Endodermal cell (in vitro differentiated cells): ENCODE data around the gene GALNT9. TPM values are rescaled to one million over a fixed set of nuclear protein-coding genes. Genes with fewer than 3 reads are reported as not detected.

Experiments
- DNase-seq: peaks from one replicate; pipeline ENCODE4 v3.0.0-alpha.2; 2017
- H3K27ac ChIP-seq: 2 replicates; pipeline ENCODE4 v1.5.1; 2013; ENCODE audit warnings: mild to moderate bottlenecking, low read depth, low read length, moderate library complexity
- H3K27me3 ChIP-seq: 2 replicates; pipeline ENCODE4 v1.6.1; 2013; ENCODE audit warnings: mild to moderate bottlenecking, low read length, moderate library complexity; ENCODE audit not compliant: insufficient read depth, control insufficient read depth, poor library complexity, severe bottlenecking
- H3K36me3 ChIP-seq: 2 replicates; pipeline ENCODE4 v1.7.0; 2013; ENCODE audit warnings: mild to moderate bottlenecking, low read length, moderate library complexity; ENCODE audit not compliant: control insufficient read depth, insufficient read depth
- H3K4me1 ChIP-seq: one replicate; pipeline ENCODE4 v1.7.0; 2013; ENCODE audit warnings: low read length; ENCODE audit not compliant: control insufficient read depth, insufficient read depth
- H3K4me3 ChIP-seq: 2 replicates; pipeline ENCODE4 v1.5.1; 2013; ENCODE audit warnings: mild to moderate bottlenecking, low read length, moderate library complexity
- H3K9ac ChIP-seq: 2 replicates; pipeline ENCODE4 v1.6.1; 2013; ENCODE audit warnings: mild to moderate bottlenecking, low read length, moderate library complexity; ENCODE audit not compliant: poor library complexity, severe bottlenecking; ENCODE audit errors: extremely low read depth
- H3K9me3 ChIP-seq: 2 replicates; pipeline ENCODE4 v1.6.1; 2013; ENCODE audit warnings: mild to moderate bottlenecking, low read length, moderate library complexity; ENCODE audit not compliant: control insufficient read depth
- H3K27ac Mint-ChIP-seq: 2 replicates; pipeline ENCODE4 v1.8.0; 2020; ENCODE audit warnings: mixed read lengths
- H3K27me3 Mint-ChIP-seq: 2 replicates; pipeline ENCODE4 v1.8.0; 2021; ENCODE audit warnings: mild to moderate bottlenecking, mixed read lengths; ENCODE audit not compliant: insufficient read depth
- H3K36me3 Mint-ChIP-seq: 2 replicates; pipeline ENCODE4 v1.8.0; 2020; ENCODE audit warnings: low read depth, mixed read lengths
- H3K4me1 Mint-ChIP-seq: 2 replicates; pipeline ENCODE4 v1.8.0; 2020; ENCODE audit warnings: mixed read lengths
- H3K4me3 Mint-ChIP-seq: 2 replicates; pipeline ENCODE4 v1.8.0; 2020; ENCODE audit warnings: mild to moderate bottlenecking, moderate library complexity, mixed read lengths
- H3K9me3 Mint-ChIP-seq: 2 replicates; pipeline ENCODE4 v1.8.0; 2020; ENCODE audit warnings: mild to moderate bottlenecking, mixed read lengths
- CTCF ChIP-seq: fragments of 200-600 bp; sonication (generic); conservative IDR thresholded peaks from 2 replicates; pipeline ENCODE4 v1.5.0; 2021; ENCODE audit warnings: antibody characterized with exemption, mild to moderate bottlenecking
- WGBS, 2 experiments: methylation state at CpG; one replicate each; pipeline versions ENCODE4 v1.1.5 to v1.1.7; 2013; ENCODE audit warnings: missing lambda C conversion rate in 2 of 2, mixed read lengths in 1 of 2; ENCODE audit not compliant: insufficient coverage in 1 of 2, insufficient read length in 1 of 2; 5-methylcytosine and 5-hydroxymethylcytosine counted together
- total RNA-seq, 2 donors: library from RNA; stranded (reverse); fragmentation: NEBNext Ultra II Directional in 1 of 2; extraction: Animal tissue kit (Norgen Biotek cat#: 25700) in 1 of 2; gene quantifications; 2 replicates in 1 of 2; 3 replicates in 1 of 2; pipeline ENCODE4 v1.2.1, GENCODE V29; 2021

The GALNT9 gene
- total RNA-seq, 2 donors from 2014 or later = 0.13 TPM; not detected in 1

- Mint-ChIP-seq H3K4me1 (no peaks in the 10 kb centered on the region), H3K4me3 (no peak overlapping the region), H3K9me3 (peaks cover 7% of the 10 kb centered on the region), H3K27me3 (peaks cover 46% of the 10 kb centered on the region), H3K36me3 (no peaks in the 10 kb centered on the region), H3K27ac (no peak overlapping the region)
- DNase-seq = no peak
- Histone ChIP-seq H3K4me3 (no peak overlapping the region), H3K27me3 (no peaks in the 10 kb centered on the region), H3K4me1 (no peaks in the 10 kb centered on the region), H3K36me3 (no peaks in the 10 kb centered on the region), H3K27ac (no peak overlapping the region), H3K9ac (no peak overlapping the region), H3K9me3 (peaks cover 19% of the 10 kb centered on the region)
- 88% methylated on average over 6 to 16 of the region's 16 CpGs for WGBS, 2 experiments
- TF ChIP-seq CTCF = no peak
Observed at GRCh38 chr12:132219323-132219722, 110.1 kb downstream of the GALNT9 start.

- H3K27ac ChIP-seq = no peak overlapping the region
- Mint-ChIP-seq H3K36me3 (no peaks in the 10 kb centered on the region), H3K9me3 (peaks cover 7% of the 10 kb centered on the region), H3K27me3 (peaks cover 46% of the 10 kb centered on the region), H3K4me3 (no peak overlapping the region), H3K27ac (no peak overlapping the region), H3K4me1 (no peaks in the 10 kb centered on the region)
- H3K9me3 ChIP-seq = peaks cover 18% of the 10 kb centered on the region
- H3K4me1 ChIP-seq = no peaks in the 10 kb centered on the region
- TF ChIP-seq CTCF = peak; percentile 74
- H3K4me3 ChIP-seq = no peak overlapping the region
- peak; percentile 93 for DNase-seq
- no peak overlapping the region for H3K9ac ChIP-seq
- 61 to 80% methylated on average over 5 to 13 of the region's 13 CpGs for WGBS, 2 experiments
- no peaks in the 10 kb centered on the region for H3K36me3 ChIP-seq
- no peaks in the 10 kb centered on the region for H3K27me3 ChIP-seq
Observed at GRCh38 chr12:132218915-132219314, 110.5 kb downstream of the GALNT9 start.

- no peak for DNase-seq
- no peaks in the 10 kb centered on the region for H3K36me3 ChIP-seq
- H3K9me3 Mint-ChIP-seq = peaks cover 7% of the 10 kb centered on the region
- H3K27me3 Mint-ChIP-seq = peaks cover 46% of the 10 kb centered on the region
- no peak overlapping the region for H3K9ac ChIP-seq
- 80 to 93% methylated on average over 5 to 14 of the region's 14 CpGs for WGBS, 2 experiments
- no peaks in the 10 kb centered on the region for H3K36me3 Mint-ChIP-seq
- no peak overlapping the region for H3K4me3 Mint-ChIP-seq
- no peak overlapping the region for H3K4me3 ChIP-seq
- no peaks in the 10 kb centered on the region for H3K27me3 ChIP-seq
- TF ChIP-seq CTCF = no peak
- no peak overlapping the region for H3K27ac Mint-ChIP-seq
- H3K4me1 Mint-ChIP-seq = no peaks in the 10 kb centered on the region
- H3K27ac ChIP-seq = no peak overlapping the region
- H3K4me1 ChIP-seq = no peaks in the 10 kb centered on the region
- H3K9me3 ChIP-seq = peaks cover 18% of the 10 kb centered on the region
Observed at GRCh38 chr12:132218527-132218875, 110.9 kb downstream of the GALNT9 start.
